OCI-LY3 (cell line): Measurements from ENCODE around the gene TMCC3.

Experiments
- CTCF ChIP-seq: fragments of 200-600, 300-600 bp; sonication (generic); IDR thresholded peaks from 2 replicates; pipeline ENCODE4 v1.5.1; 2014; ENCODE audit warnings: antibody characterized with exemption, low read length, low read depth
- EZH2phosphoT487 ChIP-seq: fragments of 200-600 bp; shearing (Covaris generic); IDR thresholded peaks from 2 replicates; pipeline ENCODE4 v1.6.1; 2018; ENCODE audit warnings: antibody characterized with exemption, mixed run types, low read depth

DNA sequence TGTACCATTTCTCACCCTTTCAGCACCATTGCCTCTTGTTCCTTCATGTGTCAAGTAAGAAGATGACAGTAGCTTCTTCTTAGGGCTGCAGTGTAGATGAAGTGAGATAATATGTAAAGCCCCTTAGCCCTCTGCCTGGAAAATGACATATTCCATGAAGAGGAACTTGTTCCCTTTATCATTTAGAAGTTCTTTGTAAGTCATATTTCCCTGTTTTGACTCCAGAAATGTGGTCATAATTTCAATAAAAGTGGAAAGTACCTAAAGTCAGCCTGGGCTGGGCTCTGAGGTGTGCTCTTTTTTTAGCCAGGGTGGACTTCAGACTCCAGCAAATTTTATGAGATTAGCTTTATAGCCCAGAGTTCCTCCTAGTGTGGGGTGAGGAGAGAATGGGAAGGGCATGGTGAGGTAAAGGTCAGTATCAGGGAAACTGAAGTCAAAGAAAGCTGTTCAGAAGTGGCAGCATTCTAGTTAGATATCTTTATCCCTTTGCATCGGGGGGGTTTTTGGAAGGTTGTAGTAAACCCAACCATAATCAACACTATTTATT is 92.5 kb downstream of the TMCC3 start:
- TF ChIP-seq CTCF: no peak
- no peak for TF ChIP-seq EZH2phosphoT487
